ENCODE data around the gene FOXL2. TPM values are rescaled to one million over a fixed set of nuclear protein-coding genes. Genes with fewer than 3 reads are reported as not detected.

The FOXL2 gene
- total RNA-seq, result 0.13 and 0.16 TPM in 2 replicates

GRCh38 chr3:138946663-138947494 is at the start of gene FOXL2, which contains the start of gene FOXL2NB:
FOXL2 (minus strand) TSS chr3:138947137; CDS start chr3:138946722, 415 bp downstream.
FOXL2NB (plus strand) TSS chr3:138947217; CDS start chr3:138947365, 148 bp downstream.

Other genes starting within 250 kb of the FOXL2 start
- 11.6 and 12.0 TPM in 2 replicates for gene PIK3CB, start 112.2 kb downstream of the FOXL2 start, total RNA-seq
- 0.13 TPM in 1 of 2 replicates, not detected in the other for gene FOXL2NB, start 80 bp upstream of the FOXL2 start, total RNA-seq
- not detected in 2 replicates for gene PRR23A, start 59.1 kb upstream of the FOXL2 start, total RNA-seq
- gene PRR23B, start 73.8 kb upstream of the FOXL2 start, total RNA-seq, result not detected in 2 replicates
- gene PRR23C, start 97.8 kb upstream of the FOXL2 start, total RNA-seq, result not detected in 2 replicates